Neural progenitor cell (in vitro differentiated cells): ENCODE results near the gene MEOX1.

Experiments used
- EZH2 ChIP-seq: fragments of 200-600 bp; sonication (generic); IDR thresholded peaks from 2 replicates; pipeline ENCODE4 v1.6.1; 2017; ENCODE audit warnings: antibody characterized with exemption, mild to moderate bottlenecking, moderate library complexity
- EZH2phosphoT487 ChIP-seq: fragments of 200-600 bp; sonication (generic); IDR thresholded peaks from 2 replicates; pipeline ENCODE4 v1.6.1; 2017; ENCODE audit warnings: antibody characterized with exemption
- TF ChIP-seq, protein P1 (sequence below): fragments of 200-600 bp; sonication (generic); IDR thresholded peaks from 2 replicates; pipeline ENCODE4 v1.5.1; 2017; ENCODE audit warnings: antibody characterized with exemption, mild to moderate bottlenecking

DNA sequence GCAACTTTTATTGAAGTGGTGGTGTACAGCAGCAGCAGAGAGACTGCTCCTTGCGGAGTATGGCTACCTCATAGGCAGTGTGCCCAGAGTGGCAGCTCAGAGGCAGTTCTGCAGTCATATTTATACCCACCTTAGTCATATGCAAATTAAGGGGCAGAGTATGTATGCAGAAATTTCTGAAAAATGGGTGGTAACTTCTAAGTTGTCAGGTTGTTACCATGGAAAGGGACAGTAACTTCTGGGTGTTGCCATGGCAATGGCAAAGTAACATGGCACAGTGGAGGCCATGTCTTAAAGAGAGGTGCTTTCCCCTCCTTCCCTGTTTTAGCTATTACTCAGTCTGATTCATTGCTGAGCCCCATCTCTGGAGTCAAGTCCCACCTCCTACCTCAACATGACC lies 53.4 kb downstream of the MEOX1 start:
- TF ChIP-seq, protein P1, sequence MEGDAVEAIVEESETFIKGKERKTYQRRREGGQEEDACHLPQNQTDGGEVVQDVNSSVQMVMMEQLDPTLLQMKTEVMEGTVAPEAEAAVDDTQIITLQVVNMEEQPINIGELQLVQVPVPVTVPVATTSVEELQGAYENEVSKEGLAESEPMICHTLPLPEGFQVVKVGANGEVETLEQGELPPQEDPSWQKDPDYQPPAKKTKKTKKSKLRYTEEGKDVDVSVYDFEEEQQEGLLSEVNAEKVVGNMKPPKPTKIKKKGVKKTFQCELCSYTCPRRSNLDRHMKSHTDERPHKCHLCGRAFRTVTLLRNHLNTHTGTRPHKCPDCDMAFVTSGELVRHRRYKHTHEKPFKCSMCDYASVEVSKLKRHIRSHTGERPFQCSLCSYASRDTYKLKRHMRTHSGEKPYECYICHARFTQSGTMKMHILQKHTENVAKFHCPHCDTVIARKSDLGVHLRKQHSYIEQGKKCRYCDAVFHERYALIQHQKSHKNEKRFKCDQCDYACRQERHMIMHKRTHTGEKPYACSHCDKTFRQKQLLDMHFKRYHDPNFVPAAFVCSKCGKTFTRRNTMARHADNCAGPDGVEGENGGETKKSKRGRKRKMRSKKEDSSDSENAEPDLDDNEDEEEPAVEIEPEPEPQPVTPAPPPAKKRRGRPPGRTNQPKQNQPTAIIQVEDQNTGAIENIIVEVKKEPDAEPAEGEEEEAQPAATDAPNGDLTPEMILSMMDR, result no peak
- TF ChIP-seq EZH2phosphoT487, result no peak
- no peak for TF ChIP-seq EZH2
